Stimulated activated CD8-positive, alpha-beta memory T cell treated with anti-CD3 and anti-CD28 coated beads, Interleukin-7, amount 100 ng/mL, for 4 hours (primary cell): ENCODE results near the gene FADS6.

ENCODE experiments used
- DNase-seq, 2 donors: peaks; one replicate each; pipeline ENCODE4 v3.0.0-alpha.2; 2020; ENCODE audit warnings: low read depth in 2 of 2

Gene FADS6

DNA sequence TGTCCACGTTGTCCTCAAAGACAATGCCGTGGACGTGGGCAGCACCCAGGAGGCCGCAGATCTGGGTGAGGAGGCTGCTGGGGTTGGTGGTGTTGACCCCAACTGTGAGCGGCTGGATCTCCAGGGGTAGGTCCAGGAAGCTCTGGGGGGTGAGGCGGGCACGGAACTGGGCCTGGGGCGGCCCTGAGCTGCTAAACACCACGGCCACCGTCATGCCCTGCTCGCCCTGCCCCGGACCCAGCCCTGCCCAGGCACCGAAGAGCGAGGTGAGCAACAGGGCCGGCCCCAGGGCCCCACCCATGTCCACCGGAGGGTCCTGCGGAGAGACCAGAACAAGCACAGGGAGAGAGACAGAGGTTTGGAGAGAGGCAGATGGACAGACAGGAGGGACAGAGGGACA is 38.6 kb downstream of the FADS6 start:
- DNase-seq, result no peak

- DNase-seq, result no peak
Measured at GRCh38 chr17:74853669-74854068, 39.8 kb downstream of the FADS6 start.

DNA sequence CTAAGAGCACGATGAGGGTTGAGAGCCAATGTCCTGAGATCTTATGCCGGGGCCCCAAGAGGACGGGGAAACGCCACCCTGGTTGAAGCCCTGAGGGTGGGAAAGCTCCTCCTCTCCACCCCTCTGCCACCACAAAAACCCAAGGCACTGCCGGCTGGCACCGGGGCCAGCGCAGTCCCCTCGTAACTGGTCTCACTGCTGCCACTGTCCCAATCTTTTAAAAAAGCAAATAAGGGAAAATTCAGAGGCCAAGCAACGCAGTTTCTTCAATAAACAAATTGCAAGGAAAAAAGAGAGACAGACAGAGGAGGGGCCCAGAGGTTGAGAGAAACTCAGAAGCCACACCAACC is 40.4 kb downstream of the FADS6 start:
- DNase-seq, result no peak

DNA sequence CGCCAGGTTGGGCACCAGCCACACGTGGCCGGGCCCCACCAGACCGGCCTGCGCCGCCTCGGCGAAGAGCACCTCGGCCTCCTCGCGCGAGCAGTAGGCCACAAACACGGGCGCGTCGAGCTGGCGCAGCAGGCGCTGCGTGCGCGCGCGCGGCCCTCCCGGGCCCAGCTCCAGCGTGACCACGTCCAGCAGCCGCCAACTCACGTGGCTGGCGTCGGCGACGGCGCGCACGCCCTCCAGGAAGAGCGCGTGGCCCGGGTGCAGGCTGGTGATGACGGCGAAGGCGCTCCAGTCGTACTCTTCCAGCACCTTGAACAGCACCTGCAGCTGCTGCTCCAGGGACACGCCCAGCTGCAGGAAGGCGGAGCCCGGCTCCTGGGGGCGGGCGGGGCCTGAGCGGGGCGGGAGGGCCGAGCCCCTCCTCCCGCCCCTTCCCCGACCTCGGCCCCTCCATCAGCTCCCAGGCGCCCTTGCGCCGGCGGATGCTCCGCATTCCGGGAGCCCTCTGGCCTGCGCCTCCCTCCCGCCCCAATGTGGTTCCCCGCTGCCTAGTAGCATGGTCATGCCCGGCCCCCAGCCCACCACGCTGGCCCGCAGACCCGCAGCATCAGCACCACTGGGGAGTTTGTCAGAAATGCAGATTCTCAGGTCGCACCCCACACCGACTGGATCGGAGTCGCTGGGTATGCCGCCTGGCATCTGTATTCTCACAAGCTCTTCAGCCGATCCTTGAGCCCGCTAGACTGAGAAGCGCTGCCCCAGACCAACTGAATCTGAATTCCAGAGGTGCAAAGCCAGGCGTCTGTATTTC is 41.0 kb downstream of the FADS6 start:
- DNase-seq, result no peak

- DNase-seq, result no peak
Measured at GRCh38 chr17:74851612-74852236, 41.7 kb downstream of the FADS6 start.

DNA sequence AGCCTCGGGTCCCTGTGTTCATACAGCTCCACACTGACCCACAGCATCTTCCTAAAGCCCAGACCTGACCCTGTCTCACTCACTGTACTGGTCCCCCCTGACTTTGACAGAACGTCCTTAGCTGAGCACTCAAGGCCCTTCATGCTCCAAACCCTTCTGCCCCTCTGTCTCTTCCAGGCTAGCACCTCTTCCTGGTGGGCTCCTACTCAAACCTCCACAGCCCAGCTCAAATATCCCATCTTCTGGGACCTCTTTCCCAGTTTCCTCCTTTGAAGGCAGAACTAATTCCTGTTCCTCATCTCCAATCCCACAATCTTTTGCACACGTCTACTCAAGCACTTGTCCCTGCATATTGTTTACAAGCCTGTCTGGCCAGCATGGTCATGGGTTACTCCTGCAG is 42.5 kb downstream of the FADS6 start:
- no peak for DNase-seq

- no peak for DNase-seq
Measured at GRCh38 chr17:74850310-74850709, 43.1 kb downstream of the FADS6 start.

DNA sequence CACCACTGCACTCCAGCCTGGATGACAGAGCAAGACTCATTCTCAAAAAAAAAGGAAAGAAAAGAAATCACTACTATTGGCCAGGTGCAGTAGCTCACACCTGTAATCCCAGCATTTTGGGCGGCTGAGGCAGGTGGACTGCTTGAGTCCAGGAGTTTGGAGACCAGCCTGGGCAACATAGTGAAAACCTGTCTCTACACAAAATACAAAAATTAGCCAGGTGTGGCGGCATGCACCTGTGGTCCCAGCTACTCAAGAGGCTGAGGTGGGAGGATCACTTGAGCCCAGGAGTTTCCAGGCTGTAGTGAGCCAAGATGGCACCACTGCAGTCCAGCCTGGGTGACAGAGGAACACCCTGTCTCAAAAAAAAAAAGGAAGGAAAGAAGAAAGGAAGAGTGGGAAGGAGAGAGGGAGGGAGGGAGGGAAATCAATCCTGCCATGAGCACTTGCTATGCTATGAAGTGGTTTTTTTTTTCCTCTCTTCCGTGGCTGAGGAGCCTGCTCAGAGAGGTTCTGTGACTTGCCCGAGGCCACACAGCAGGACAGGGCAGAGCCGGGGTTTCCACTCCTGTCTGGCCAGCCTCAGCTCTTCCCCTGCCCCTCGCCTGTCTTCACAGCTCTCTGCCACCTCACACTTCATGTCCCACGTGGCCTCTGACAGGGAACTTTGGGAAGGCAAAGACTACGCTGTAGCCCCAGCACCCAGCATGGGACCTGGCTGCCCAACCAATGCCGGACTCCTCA is 44.6 kb downstream of the FADS6 start:
- no peak for DNase-seq

- no peak for DNase-seq
Measured at GRCh38 chr17:74846621-74847020, 46.8 kb downstream of the FADS6 start.

GRCh38 chr17:74843352-74843627 is 50.1 kb downstream of the FADS6 start:
- no peak for DNase-seq

DNA sequence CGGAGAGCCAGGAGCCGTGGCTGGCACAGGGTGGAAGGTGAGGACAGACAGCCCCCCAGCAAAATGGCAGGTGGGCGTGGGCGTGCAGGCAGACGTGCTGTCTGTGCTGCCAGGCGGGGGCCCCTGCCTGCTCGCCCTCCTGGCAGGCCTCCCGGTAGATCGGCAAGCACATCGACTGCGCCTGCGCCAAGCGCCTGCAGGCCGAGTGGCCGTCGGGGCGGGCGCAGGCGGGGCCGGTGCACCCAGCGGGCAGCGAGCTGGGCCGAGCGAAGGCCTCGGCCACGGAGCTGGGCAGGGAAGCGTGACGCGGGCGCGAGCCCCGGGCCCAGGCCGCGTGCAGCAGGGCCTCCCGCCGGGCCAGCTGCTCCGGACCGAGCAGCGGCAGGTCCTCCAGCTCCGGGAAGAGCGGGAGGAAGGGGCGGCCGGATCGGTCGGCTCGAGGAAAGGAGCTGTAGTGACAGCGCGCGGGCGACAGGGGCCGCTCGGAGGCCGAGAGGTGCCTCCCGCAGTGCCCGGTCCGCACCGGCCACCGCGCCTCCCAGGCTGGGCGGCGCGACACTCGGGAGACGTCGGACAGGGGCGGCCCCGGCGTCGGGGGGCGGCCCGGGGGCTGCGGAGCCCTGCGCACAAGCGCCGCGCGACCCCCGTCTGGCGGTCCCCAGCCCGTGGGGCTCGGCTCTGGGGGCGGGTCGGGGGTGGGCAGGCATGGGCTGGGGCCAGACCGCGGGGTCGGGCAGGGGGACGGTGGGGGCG is 50.7 kb downstream of the FADS6 start:
- DNase-seq, result no peak

GRCh38 chr17:74842146-74842598 is 51.3 kb downstream of the FADS6 start:
- DNase-seq, result no peak

DNA sequence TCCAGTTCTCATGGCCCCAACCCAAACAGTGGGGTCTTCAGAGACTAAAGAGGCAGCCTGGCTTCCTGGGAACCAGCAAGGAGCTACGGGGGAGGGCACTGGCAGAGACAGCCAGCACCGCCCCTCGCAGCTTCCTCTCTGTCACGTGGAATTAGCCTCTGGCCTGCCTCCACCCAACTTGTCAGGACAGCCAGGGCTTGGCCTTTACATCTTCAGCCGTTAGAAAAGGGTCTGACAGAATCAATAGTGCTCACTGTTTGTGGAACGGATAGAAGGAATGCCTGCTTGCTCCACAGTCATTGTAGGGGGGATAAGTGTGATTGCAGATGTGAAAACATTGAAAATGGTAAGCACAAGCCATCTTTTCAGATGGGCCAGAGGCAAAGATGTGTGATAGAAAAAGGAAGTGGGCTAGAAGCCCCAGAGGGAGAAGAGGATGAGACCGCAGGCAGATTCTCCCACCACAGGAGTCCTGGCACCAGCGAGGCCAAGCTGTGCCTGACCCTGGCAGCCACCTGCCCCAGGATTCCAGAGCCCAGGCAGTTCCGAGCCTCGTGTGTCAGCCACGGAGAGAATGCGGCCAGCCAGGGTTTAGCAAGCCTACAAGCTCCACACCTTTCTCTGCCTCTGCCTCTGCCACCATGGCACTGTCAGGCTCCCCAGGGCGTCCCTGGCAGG is 52.3 kb downstream of the FADS6 start:
- DNase-seq, result no peak

- no peak for DNase-seq
Measured at GRCh38 chr17:74839990-74840852, 53.2 kb downstream of the FADS6 start.

- DNase-seq, result no peak
Measured at GRCh38 chr17:74838274-74838673, 55.2 kb downstream of the FADS6 start.

GRCh38 chr17:74836691-74837467 is 56.6 kb downstream of the FADS6 start:
- DNase-seq, result no peak

GRCh38 chr17:74836191-74836590 is 57.2 kb downstream of the FADS6 start:
- no peak for DNase-seq

- no peak for DNase-seq
Measured at GRCh38 chr17:74833501-74834377, 59.7 kb downstream of the FADS6 start.

DNA sequence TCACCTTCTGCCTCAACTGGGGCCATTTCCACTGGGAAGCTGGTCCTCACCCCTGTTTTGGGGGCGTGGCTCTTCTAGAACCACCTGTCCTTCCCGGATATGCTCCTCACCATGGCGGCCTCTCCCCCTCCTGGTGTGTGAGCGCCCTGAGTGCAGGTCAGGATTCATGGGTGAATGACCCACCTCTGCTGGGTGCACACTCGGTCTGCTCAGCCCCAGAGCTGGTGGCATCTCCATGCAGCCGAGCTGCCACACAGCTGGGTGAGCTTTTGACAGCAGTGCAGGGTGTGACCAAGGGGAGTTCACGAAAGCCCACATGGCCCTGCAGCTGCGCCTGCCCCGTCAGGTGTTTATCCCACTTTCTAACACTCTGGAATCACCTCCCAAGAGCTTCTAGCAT is 61.0 kb downstream of the FADS6 start:
- no peak for DNase-seq
